Fibroblast of skin of left quadriceps (primary cell): ENCODE measurements around the gene CNOT8.
"Not testable (repeated sequence)": the region's sequence is repeated elsewhere in the genome, so short reads cannot be mapped to it uniquely, and the experiment has no call there.

ENCODE experiments used
- DNase-seq, 2 experiments: peaks; one replicate each; pipeline ENCODE4 v3.0.0-alpha.2; 2013; ENCODE audit warnings: low read depth in 2 of 2

The CNOT8 gene

GRCh38 chr5:154835701-154836052, 22.8 kb upstream of the CNOT8 start:
- not testable (repeated sequence) for DNase-seq

GRCh38 chr5:154836225-154836624, 22.2 kb upstream of the CNOT8 start:
- no peak for DNase-seq

- DNase-seq: no peak
Measured at GRCh38 chr5:154837009-154837901, 21.2 kb upstream of the CNOT8 start.

GRCh38 chr5:154840435-154841272, 17.8 kb upstream of the CNOT8 start:
- DNase-seq: no peak

GRCh38 chr5:154841273-154841661, 17.2 kb upstream of the CNOT8 start:
- DNase-seq: no peak

GRCh38 chr5:154842689-154843530, 15.5 kb upstream of the CNOT8 start:
- no peak for DNase-seq

- no peak for DNase-seq
Measured at GRCh38 chr5:154844809-154845208, 13.6 kb upstream of the CNOT8 start.

GRCh38 chr5:154849264-154849785, 9.1 kb upstream of the CNOT8 start:
- DNase-seq: no peak

- DNase-seq: no peak
Measured at GRCh38 chr5:154849791-154850201, 8.6 kb upstream of the CNOT8 start.

- DNase-seq: peak; percentile 52 to 56
Measured at GRCh38 chr5:154850255-154851062, 8.0 kb upstream of the CNOT8 start, which contains the start of gene FAXDC2. Gene FAXDC2, minus strand, starts transcription at chr5:154850603. Its CDS starts 12,425 bp downstream, at chr5:154838178.

GRCh38 chr5:154851351-154851750, 7.1 kb upstream of the CNOT8 start:
- no peak for DNase-seq

GRCh38 chr5:154857530-154858296, 714 bp upstream of the CNOT8 start:
- peak; percentile 95 for DNase-seq

GRCh38 chr5:154858972-154859871, 795 bp downstream of the CNOT8 start:
- DNase-seq: no peak

- peak in 1 of 2 experiments; percentile 25 for DNase-seq
Measured at GRCh38 chr5:154860123-154860522, 1.7 kb downstream of the CNOT8 start.

- DNase-seq: no peak
Measured at GRCh38 chr5:154860765-154861164, 2.3 kb downstream of the CNOT8 start.

GRCh38 chr5:154861946-154862345, 3.5 kb downstream of the CNOT8 start:
- no peak for DNase-seq

- DNase-seq: no peak
Measured at GRCh38 chr5:154862766-154863165, 4.3 kb downstream of the CNOT8 start.

GRCh38 chr5:154863291-154864080, 5.1 kb downstream of the CNOT8 start:
- no peak for DNase-seq
